Neural cell (in vitro differentiated cells): ENCODE results near the gene PMIS2. TPM values are rescaled to one million over a fixed set of nuclear protein-coding genes. Genes with fewer than 3 reads are reported as not detected.
"Not testable (repeated sequence)": the region's sequence is repeated elsewhere in the genome, so short reads cannot be mapped to it uniquely, and the experiment has no call there.

ENCODE experiments used
- H2AFZ ChIP-seq: fragments of 200-600, 300-800 bp; sonication (generic), shearing (Covaris generic); 2 replicates; pipeline ENCODE4 v1.6.0; 2014; ENCODE audit warnings: low read depth, mild to moderate bottlenecking, antibody characterized with exemption, low read length, moderate library complexity
- H3F3A ChIP-seq: fragments of 200-600 bp; shearing (Covaris generic); 2 replicates; pipeline ENCODE4 v1.6.1; 2016; ENCODE audit warnings: mild to moderate bottlenecking, moderate library complexity, mixed read lengths, antibody characterized with exemption, low read length; ENCODE audit not compliant: insufficient read depth, poor library complexity, severe bottlenecking
- H3K27ac ChIP-seq: fragments of 200-600, 300-800 bp; sonication (generic), shearing (Covaris generic); 2 replicates; pipeline ENCODE4 v1.5.1; 2014; ENCODE audit warnings: mild to moderate bottlenecking, low read length, moderate library complexity
- H3K27me3 ChIP-seq: fragments of 300-800, 200-600 bp; sonication (generic), shearing (Covaris generic); 2 replicates; pipeline ENCODE4 v1.6.0; 2014; ENCODE audit warnings: mild to moderate bottlenecking, low read depth, low read length, moderate library complexity; ENCODE audit not compliant: insufficient read depth
- H3K36me3 ChIP-seq: fragments of 300-800, 200-600 bp; sonication (generic), shearing (Covaris generic); 2 replicates; pipeline ENCODE4 v1.5.1; 2014; ENCODE audit warnings: mild to moderate bottlenecking, antibody characterized with exemption, low read length, moderate library complexity; ENCODE audit not compliant: insufficient read depth
- H3K4me2 ChIP-seq: fragments of 300-800, 200-600 bp; sonication (generic), shearing (Covaris generic); 2 replicates; pipeline ENCODE4 v1.6.0; 2014; ENCODE audit warnings: mild to moderate bottlenecking, low read length
- H3K4me3 ChIP-seq: fragments of 300-800, 200-600 bp; sonication (generic), shearing (Covaris generic); 2 replicates; pipeline ENCODE4 v1.5.1; 2014; ENCODE audit warnings: mild to moderate bottlenecking, low read length, moderate library complexity
- H3K79me2 ChIP-seq: fragments of 200-600 bp; shearing (Covaris generic); replicated peaks from 2 replicates; pipeline ENCODE4 v1.6.0; 2014; ENCODE audit warnings: mild to moderate bottlenecking, low read length, moderate library complexity; ENCODE audit not compliant: insufficient read depth
- H3K9ac ChIP-seq: fragments of 300-800, 200-600 bp; sonication (generic), shearing (Covaris generic); 2 replicates; pipeline ENCODE4 v1.6.1; 2016; ENCODE audit warnings: mild to moderate bottlenecking, low read length, mixed read lengths
- H3K9me2 ChIP-seq: fragments of 200-600 bp; shearing (Covaris generic); 2 replicates; pipeline ENCODE4 v1.6.1; 2016; ENCODE audit warnings: mild to moderate bottlenecking, low read length, mixed read lengths; ENCODE audit not compliant: insufficient read depth
- H3K9me3 ChIP-seq: fragments of 200-600, 300-800 bp; sonication (generic), shearing (Covaris generic); 2 replicates; pipeline ENCODE4 v1.6.1; 2016; ENCODE audit warnings: mild to moderate bottlenecking, mixed run types, low read length, moderate library complexity, mixed read lengths
- H4K20me1 ChIP-seq: fragments of 200-600 bp; shearing (Covaris generic); 2 replicates; pipeline ENCODE4 v1.6.1; 2016; ENCODE audit warnings: mild to moderate bottlenecking, mixed run types; ENCODE audit not compliant: insufficient read depth
- POLR2AphosphoS5 ChIP-seq: IDR thresholded peaks from 2 replicates; pipeline ENCODE4 v1.6.1; 2012
- REST ChIP-seq: IDR thresholded peaks from 2 replicates; pipeline ENCODE4 v1.6.1; 2012; ENCODE audit warnings: borderline replicate concordance
- SMC3 ChIP-seq: fragments of 450-650 bp; conservative IDR thresholded peaks from 2 replicates; pipeline ENCODE4 v1.6.1; 2014; ENCODE audit warnings: antibody characterized with exemption, mild to moderate bottlenecking, moderate library complexity; ENCODE audit not compliant: poor library complexity
- polyA plus RNA-seq: library from polyadenylated mRNA; depleted of rRNA; stranded (reverse); fragments of >200 nt; gene quantifications from 2 replicates; pipeline ENCODE4 v1.2.3, GENCODE V29; 2014

Gene PMIS2
- polyA plus RNA-seq, 1 donor from 2014 or later: not detected

GRCh38 chr19:35601971-35602370 is 16.0 kb downstream of the PMIS2 start:
- no peak for TF ChIP-seq POLR2AphosphoS5
- no peak for TF ChIP-seq SMC3
- TF ChIP-seq REST: no peak

DNA sequence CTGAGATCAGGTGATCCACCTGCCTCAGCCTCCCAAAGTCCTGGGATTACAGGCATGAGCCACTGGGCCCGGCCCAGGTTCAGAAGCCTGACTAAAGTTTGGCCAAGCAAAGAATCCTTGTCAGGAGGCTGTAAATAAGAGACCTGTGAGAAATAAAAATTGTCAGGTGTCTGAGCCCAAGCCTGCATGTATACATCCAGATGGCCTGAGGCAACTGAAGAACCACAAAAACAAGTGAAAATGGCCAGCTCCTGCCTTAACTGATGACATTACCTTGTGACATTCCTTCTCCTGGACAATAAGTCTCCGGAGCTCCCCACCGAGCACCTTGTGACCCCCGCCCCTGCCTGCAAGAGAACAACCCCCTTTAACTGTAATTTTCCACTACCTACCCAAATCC is 18.5 kb downstream of the PMIS2 start:
- H3K36me3 ChIP-seq, H3K9me2 ChIP-seq, H3F3A ChIP-seq, H3K9ac ChIP-seq, H3K27me3 ChIP-seq, H3K27ac ChIP-seq, H3K4me2 ChIP-seq, H4K20me1 ChIP-seq, H3K79me2 ChIP-seq, H2AFZ ChIP-seq, H3K4me3 ChIP-seq, H3K9me3 ChIP-seq: not testable (repeated sequence)

More at GRCh38 chr19:35601971-35602370, 16.0 kb downstream of the PMIS2 start:
- Histone ChIP-seq H3K27ac (no peak overlapping the region), H3K4me2 (no peak overlapping the region), H4K20me1 (no peaks in the 10 kb centered on the region), H3K9me3 (no peaks in the 10 kb centered on the region), H3K27me3 (no peaks in the 10 kb centered on the region), H3K79me2 (no peaks in the 10 kb centered on the region), H3K9ac (no peak overlapping the region), H3F3A (no peaks in the 10 kb centered on the region), H3K4me3 (no peak overlapping the region), H3K36me3 (no peaks in the 10 kb centered on the region), H3K9me2 (no peaks in the 10 kb centered on the region), H2AFZ (no peak overlapping the region)

DNA sequence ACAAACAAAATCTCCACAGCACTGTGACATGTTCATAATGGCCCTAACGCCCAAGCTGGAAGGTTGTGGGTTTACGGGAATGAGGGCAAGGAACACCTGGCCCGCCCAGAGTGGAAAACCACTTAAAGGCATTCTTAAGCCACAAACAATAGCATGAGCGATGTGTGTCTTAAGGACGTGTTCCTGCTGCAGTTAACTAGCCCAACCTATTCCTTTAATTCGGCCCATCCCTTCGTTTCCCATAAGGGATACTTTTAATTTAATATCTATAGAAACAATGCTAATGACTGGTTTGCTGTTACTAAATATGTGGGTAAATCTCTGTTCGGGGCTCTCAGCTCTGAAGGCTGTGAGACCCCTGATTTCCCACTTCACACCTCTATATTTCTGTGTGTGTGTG is 21.2 kb downstream of the PMIS2 start:
- not testable (repeated sequence) for H3K9me3 ChIP-seq, H3K79me2 ChIP-seq, H3K4me2 ChIP-seq, H3K9ac ChIP-seq, H3K27me3 ChIP-seq, H2AFZ ChIP-seq, H3K4me3 ChIP-seq, H3K27ac ChIP-seq, H4K20me1 ChIP-seq, H3F3A ChIP-seq, H3K36me3 ChIP-seq, H3K9me2 ChIP-seq

- TF ChIP-seq REST: no peak
- H3K27ac ChIP-seq: no peak overlapping the region
- H2AFZ ChIP-seq: no peak overlapping the region
- no peak overlapping the region for H3K4me3 ChIP-seq
- H3F3A ChIP-seq: no peaks in the 10 kb centered on the region
- H3K27me3 ChIP-seq: no peaks in the 10 kb centered on the region
- no peaks in the 10 kb centered on the region for H3K79me2 ChIP-seq
- H3K9ac ChIP-seq: no peak overlapping the region
- no peaks in the 10 kb centered on the region for H3K9me3 ChIP-seq
- no peaks in the 10 kb centered on the region for H3K36me3 ChIP-seq
- H3K9me2 ChIP-seq: no peaks in the 10 kb centered on the region
- H3K4me2 ChIP-seq: no peak overlapping the region
- H4K20me1 ChIP-seq: no peaks in the 10 kb centered on the region
Observed at GRCh38 chr19:35607661-35608060, 21.7 kb downstream of the PMIS2 start.
